HG02943 (cell line): ENCODE measurements around the gene ZNF516.

ENCODE experiments used
- ATAC-seq: cut with Tn5 transposase; IDR thresholded peaks from one replicate; pipeline ENCODE4 v1.9.1; 2021; ENCODE audit warnings: mild to moderate bottlenecking, low read depth, moderate library complexity; ENCODE audit not compliant: unreplicated experiment

ZNF516 gene

GRCh38 chr18:76472829-76473228 is 22.2 kb downstream of the ZNF516 start:
- ATAC-seq: no peak

GRCh38 chr18:76471593-76471992 is 23.4 kb downstream of the ZNF516 start:
- ATAC-seq: no peak

- ATAC-seq: no peak
These were observed 26.4 kb downstream of the ZNF516 start for GRCh38 chr18:76468345-76469304.

- no peak for ATAC-seq
These were observed 27.5 kb downstream of the ZNF516 start for GRCh38 chr18:76467371-76468190.

- ATAC-seq: no peak
These were observed 28.5 kb downstream of the ZNF516 start for GRCh38 chr18:76466410-76466991.

DNA sequence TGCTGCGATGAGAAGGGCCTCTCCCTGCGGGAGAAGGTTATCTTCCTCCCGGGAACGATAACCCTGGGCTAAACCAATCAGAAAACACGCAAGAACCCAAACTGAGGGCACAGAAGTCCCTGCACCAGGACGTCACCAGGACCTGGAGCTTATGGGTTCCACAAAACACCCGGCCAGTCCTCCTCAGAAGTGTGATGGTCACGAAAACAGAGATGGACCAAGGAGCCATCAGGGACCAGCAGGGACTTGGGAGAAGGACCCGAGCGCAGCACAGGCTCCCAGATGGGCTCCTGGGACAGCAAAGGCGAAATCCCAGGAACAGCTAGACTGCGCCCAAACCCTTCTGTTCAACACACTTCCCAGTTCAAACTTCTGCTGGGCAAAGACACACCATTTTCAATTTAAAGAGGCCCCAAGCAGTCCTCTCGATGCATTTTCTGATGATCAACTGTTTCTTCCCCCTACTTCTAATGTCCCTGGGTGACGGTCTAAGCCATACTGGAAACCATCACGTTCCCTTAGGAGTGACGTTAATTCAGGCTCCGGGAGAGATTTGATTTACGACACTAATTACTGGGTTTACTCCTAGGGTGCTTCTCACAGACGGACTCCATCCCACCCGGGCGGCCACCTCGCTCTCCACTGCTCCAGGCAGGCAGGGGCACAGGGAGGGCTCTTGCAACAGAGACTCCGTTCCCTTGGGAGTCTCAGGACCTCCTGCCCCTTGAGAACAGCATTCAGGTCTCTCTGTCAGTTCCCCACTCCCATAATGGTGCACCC is 29.2 kb downstream of the ZNF516 start:
- ATAC-seq: no peak

DNA sequence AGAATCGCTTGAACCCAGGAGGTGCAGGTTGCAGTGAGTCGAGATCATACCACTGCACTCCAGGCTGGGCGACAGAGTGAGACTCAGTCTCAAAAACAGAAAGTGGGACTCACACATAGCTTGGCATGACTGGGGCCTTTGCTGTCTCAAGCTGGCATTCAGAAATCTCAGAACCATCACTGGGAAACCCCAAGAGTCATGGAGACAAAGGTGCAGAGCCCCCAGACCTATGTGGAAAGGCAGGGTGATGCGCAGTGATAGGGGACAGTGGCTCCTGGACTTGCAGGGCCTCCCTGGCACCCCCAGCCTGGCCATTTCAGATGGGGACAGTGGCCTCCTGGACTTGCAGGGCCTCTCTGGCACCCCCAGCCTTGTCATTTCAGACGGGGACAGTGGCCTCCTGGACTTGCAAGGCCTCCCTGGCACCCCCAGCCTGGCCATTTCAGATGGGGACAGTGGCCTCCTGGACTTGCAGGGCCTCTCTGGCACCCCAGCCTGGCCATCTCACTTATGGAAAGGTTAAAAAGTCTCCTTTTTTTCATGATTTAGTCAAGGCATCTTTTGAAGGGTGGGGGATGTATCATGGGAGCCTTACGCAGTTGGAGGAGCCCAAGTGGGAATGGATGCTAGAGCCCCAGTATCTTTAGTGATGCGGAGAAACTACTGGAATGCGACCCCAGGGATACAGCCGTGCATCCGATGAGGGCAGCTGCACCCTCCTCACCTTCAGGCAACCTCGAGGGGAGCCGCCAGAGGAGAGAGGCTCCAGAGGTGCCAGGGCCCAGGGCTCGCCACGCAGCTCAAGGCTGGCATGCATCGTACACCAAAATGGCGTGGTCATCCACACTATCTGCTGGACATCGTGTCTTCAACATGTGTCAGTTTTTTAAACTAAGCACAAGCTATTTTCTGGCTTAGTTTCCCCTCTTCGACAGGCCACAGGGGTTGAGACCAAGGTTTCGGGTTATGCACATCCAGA is 30.5 kb downstream of the ZNF516 start:
- ATAC-seq: no peak

DNA sequence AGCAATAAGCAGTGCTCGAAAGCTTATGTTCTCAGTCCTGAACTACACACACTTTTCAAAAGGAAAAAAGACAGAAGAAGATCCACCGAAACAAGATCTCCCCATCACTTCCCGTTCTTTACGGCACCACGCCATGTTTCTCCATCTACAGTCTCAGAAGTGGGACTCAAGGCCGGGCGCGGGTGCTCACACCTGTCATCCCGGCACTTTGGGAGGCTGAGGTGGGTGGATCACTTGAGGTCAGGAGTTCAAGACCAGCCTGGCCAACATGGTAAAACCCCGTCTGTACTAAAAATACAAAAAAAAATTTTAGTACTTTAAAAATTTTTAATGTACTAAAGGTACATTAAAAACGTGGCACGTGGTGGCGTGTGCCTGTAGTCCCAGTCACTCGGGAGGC is 31.2 kb downstream of the ZNF516 start:
- ATAC-seq: no peak

DNA sequence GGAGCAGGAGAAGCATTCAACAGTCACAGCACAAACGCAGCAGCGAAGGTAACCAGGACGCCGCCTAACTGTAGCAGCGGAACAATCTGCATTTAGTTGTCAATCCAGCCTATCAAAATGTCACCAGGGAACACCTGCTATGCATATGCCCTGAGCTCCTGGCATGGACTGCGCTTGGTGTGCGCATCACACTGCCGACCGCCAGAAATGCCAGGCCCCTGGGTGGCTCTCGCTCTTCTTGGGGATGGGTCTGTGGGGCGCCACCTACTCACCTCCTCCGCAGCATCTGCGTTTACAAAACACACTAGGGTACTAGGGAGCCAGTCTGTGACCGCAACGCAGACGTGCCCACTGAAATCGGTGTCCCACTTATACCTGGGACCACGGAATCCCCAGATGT is 31.7 kb downstream of the ZNF516 start:
- ATAC-seq: no peak

- ATAC-seq: no peak
These were observed 32.7 kb downstream of the ZNF516 start for GRCh38 chr18:76462326-76462694.

GRCh38 chr18:76461692-76462325 is 33.2 kb downstream of the ZNF516 start:
- ATAC-seq: no peak

DNA sequence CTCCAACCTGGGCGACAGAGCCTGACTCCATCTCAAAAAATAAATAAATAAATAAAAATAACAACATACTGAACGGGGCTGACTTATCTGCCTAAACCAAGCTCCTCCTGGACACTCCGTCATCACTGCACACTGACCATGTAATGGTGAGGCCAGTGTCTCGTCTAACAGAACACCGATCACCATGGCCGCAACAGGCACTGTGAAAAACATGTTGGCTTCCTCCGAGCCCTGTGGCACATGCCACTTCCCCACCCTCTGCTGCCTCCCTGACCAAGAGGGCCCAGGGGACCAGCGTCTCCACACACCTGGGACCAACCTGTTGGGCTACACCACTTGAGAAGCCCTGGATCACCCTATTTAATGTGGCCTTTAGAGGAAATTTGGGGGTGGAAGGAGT is 33.9 kb downstream of the ZNF516 start:
- no peak for ATAC-seq

DNA sequence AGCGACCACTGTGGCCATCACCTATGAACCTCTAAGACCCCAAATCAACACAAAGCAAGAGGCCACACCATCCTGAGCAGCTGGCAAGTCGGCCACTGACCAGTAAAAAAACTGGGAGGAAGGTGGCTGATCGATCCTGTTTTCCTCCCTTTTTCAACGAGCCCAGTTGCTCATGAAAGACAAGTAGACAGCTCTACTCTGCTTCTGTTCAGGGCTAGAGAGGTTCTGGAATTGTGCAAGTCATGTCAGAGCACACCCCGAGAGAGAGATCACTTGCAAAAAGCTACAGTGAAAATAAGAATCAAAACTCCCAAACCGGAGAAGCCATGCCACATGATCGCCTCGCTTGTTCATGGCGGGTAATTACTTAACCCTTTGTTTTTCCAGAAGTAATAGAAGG is 34.6 kb downstream of the ZNF516 start:
- ATAC-seq: no peak

GRCh38 chr18:76459687-76460350 is 35.2 kb downstream of the ZNF516 start:
- ATAC-seq: no peak

- no peak for ATAC-seq
These were observed 35.7 kb downstream of the ZNF516 start for GRCh38 chr18:76459312-76459686.

DNA sequence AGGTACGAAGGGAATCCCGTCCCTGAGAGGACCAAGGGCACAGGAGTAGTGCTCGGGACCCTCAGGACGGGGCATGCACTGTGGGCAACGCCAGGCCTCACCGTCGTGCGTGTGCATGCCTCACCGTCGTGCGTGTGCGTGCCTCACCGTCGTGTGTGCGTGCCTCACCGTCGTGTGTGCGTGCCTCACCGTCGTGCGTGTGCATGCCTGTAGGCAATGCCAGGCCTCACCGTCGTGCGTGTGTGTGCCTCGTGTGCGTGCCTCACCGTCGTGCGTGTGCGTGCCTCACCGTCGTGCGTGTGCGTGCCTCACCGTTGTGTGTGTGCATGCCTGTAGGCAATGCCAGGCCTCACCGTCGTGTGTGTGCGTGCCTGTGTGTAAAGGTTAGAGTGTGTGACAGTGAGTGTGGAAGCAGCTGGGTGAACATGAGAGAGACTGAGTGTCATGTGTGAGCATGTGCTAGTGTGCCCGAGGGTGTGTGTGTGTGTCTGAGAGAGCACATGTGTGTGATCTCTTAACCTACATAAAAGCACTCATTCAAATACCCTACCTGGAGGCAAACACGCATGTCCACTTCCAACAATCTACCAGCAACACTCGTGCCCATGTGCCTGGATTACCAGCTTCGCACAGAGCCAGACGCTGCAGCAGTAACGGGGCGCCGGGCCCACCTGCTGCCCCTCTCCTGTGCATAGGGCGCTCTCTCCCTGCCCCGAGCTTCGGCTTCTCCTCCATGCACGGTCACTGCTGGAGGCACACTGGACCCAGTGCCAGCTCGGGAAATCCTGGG is 36.3 kb downstream of the ZNF516 start:
- ATAC-seq: no peak

- no peak for ATAC-seq
These were observed 37.1 kb downstream of the ZNF516 start for GRCh38 chr18:76457957-76458356.

- no peak for ATAC-seq
These were observed 37.6 kb downstream of the ZNF516 start for GRCh38 chr18:76457475-76457874.
